HepG2 (cell line): ENCODE results near the gene PLET1.

Experiments
- ZNF878 ChIP-seq: sonication (generic); formaldehyde crosslinking; IDR thresholded peaks from 2 replicates; pipeline ENCODE4 v1.8.1; 2023; ENCODE audit warnings: mild to moderate bottlenecking, missing genetic modification reagents, moderate library complexity
- TF ChIP-seq, protein P1 (sequence below): sonication (generic); formaldehyde crosslinking; IDR thresholded peaks from 2 replicates; pipeline ENCODE4 v1.5.1; 2020; ENCODE audit warnings: missing genetic modification reagents, mild to moderate bottlenecking, borderline replicate concordance

DNA sequence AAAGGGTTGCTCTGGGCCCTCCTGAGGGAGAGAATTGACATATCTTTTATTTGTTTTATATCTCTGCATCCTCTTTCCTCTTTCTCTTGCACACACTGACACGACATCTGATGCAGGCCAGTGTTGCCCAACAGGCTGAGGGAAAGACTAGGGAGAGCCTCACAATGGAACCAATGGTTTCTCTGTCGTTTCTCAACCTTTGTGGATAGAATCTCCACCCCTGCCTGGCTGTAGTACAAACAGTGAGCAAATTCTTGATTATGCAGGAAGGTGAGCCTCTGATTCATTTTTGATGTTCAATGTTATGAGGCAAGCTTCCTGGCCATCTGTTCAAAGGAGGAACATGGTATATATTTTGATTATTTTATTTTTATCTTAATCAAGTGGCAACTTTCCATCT lies 49.8 kb upstream of the PLET1 start:
- TF ChIP-seq ZNF878 (CRISPR knock-in tag), result no peak
- TF ChIP-seq, protein P1, sequence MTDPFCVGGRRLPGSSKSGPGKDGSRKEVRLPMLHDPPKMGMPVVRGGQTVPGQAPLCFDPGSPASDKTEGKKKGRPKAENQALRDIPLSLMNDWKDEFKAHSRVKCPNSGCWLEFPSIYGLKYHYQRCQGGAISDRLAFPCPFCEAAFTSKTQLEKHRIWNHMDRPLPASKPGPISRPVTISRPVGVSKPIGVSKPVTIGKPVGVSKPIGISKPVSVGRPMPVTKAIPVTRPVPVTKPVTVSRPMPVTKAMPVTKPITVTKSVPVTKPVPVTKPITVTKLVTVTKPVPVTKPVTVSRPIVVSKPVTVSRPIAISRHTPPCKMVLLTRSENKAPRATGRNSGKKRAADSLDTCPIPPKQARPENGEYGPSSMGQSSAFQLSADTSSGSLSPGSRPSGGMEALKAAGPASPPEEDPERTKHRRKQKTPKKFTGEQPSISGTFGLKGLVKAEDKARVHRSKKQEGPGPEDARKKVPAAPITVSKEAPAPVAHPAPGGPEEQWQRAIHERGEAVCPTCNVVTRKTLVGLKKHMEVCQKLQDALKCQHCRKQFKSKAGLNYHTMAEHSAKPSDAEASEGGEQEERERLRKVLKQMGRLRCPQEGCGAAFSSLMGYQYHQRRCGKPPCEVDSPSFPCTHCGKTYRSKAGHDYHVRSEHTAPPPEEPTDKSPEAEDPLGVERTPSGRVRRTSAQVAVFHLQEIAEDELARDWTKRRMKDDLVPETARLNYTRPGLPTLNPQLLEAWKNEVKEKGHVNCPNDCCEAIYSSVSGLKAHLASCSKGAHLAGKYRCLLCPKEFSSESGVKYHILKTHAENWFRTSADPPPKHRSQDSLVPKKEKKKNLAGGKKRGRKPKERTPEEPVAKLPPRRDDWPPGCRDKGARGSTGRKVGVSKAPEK (CRISPR knock-in tag), result no peak
